Measurements from ENCODE around the gene OR2T11.
"Not testable (repeated sequence)": the region's sequence is repeated elsewhere in the genome, so short reads cannot be mapped to it uniquely, and the experiment has no call there.

Gene OR2T11, protein sequence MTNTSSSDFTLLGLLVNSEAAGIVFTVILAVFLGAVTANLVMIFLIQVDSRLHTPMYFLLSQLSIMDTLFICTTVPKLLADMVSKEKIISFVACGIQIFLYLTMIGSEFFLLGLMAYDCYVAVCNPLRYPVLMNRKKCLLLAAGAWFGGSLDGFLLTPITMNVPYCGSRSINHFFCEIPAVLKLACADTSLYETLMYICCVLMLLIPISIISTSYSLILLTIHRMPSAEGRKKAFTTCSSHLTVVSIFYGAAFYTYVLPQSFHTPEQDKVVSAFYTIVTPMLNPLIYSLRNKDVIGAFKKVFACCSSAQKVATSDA

DNA sequence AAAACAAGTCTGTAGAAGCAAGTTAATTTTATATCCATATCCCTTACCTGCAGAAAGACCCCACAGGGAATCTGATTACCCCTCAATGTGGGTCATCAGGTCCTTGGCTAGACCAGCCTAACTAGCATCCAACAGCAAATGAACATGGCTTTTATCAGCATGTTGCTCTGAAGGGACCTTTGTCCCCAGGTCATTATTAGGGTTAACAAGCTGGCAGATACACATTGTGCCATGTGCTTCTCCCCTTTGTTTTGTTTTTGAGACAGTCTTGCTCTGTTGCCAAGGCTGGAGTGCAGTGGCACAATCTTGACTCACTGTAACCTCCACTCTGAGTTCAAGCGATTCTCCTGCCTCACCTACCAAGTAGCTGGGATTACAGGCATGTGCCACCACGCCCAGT is at the start of gene OR2T11:
Gene OR2T11 (minus strand): TSS at position 101 of the 400 bp plus-strand sequence. CDS start 7,963 bp downstream, outside the sequence.
- in situ Hi-C loops (cut with HindIII; ENCODE audit: low sequenced_read_pairs); DNase-seq (ENCODE audit: low read depth); H3K4me3 ChIP-seq (ENCODE audit: low read depth, low read length): not testable (repeated sequence)

DNA sequence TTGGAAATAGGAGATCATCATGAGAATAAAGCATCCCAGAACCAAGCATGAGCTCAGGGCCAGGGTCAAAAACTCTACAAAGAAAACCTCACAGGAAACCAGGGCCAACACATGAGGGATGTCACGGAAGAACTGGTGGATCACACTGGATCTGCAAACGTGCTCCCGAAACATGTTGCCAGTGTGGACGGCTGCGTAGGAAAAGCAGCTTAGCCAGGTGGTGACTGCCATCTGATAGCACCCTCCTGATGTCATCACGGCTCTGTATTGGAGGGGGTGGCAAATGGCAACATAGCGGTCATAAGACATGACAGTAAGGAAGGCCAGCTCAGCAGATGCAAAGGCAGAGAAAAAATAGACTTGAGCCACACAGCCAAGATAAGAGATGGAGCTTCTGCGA is 46.8 kb upstream of the OR2T11 start:
- TF ChIP-seq, protein P1, sequence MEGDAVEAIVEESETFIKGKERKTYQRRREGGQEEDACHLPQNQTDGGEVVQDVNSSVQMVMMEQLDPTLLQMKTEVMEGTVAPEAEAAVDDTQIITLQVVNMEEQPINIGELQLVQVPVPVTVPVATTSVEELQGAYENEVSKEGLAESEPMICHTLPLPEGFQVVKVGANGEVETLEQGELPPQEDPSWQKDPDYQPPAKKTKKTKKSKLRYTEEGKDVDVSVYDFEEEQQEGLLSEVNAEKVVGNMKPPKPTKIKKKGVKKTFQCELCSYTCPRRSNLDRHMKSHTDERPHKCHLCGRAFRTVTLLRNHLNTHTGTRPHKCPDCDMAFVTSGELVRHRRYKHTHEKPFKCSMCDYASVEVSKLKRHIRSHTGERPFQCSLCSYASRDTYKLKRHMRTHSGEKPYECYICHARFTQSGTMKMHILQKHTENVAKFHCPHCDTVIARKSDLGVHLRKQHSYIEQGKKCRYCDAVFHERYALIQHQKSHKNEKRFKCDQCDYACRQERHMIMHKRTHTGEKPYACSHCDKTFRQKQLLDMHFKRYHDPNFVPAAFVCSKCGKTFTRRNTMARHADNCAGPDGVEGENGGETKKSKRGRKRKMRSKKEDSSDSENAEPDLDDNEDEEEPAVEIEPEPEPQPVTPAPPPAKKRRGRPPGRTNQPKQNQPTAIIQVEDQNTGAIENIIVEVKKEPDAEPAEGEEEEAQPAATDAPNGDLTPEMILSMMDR (IDR thresholded peaks at IDR 0.05; ENCODE audit: low read depth, low read length, missing control alignments): no peak
- DNase-seq (ENCODE audit: low read depth): no peak
- no peak overlapping the region for H3K4me3 ChIP-seq (ENCODE audit: low read depth, low read length)
- in situ Hi-C loops (cut with HindIII; ENCODE audit: low sequenced_read_pairs): no loop called here

DNA sequence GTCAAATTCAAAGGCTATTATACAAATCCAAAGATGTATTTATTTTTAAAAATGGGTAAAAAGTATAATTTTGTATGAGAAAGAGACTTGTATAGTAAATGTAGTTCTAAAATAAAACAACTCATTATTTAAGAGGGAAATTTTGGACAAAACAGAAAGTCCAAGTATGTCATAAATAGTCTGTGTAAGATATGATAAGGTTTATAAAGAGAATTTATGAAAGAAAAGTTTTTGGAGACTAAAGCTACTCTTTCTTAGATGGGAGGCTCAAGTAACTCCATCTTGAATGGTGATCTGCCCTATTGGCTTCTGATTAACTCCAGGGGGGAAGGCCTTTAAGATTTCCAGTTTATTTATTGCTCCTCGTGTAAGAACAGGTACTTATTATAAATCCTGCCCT is 35.1 kb upstream of the OR2T11 start:
- H3K4me3 ChIP-seq (ENCODE audit: low read depth, low read length): no peak overlapping the region
- no peak for DNase-seq (ENCODE audit: low read depth)
- TF ChIP-seq, protein P1 (IDR thresholded peaks at IDR 0.05; ENCODE audit: low read depth, low read length, missing control alignments): no peak
- in situ Hi-C loops (cut with HindIII; ENCODE audit: low sequenced_read_pairs): no loop called here

DNA sequence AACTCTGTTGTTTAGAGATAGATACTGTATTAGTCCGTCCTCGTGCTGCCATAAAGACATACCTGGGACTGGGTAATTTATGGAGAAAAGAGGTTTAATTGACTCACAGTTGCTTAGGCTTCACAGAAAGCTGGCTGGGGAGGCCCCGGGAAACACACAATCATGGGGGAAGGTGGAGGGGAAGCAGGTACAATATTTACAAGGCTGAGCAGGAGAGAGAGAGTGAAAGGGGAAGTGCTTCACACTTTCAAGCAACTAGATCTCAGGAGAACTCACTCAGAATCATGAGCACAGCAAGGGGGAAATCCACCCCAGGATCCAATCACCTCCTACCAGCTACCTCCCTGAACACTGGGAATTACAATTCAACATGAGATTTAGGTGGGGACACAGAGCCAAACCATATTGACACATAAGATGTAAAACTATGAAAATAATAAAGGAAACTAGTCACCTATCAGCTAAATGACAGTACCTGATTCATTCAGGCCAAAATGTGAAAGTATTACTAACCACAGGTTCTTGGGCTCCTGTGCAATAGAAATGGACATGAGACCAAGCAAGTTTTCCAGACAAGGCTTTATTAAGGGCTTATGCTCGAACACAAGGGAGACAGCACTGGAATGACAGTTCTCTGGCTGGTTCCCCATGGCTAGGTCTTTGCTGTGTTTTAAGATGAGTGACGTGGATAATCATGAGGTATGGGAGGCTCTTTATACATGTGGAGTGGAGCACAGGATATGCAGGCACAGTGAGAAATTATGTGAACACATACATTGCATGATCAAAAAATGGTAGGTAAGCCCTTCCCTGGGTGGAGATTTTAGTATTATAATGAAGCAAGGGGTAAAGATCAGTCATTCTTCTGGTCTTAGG is 28.8 kb upstream of the OR2T11 start:
- DNase-seq (ENCODE audit: low read depth); H3K4me3 ChIP-seq (ENCODE audit: low read depth, low read length); in situ Hi-C loops (cut with HindIII; ENCODE audit: low sequenced_read_pairs): not testable (repeated sequence)

DNA sequence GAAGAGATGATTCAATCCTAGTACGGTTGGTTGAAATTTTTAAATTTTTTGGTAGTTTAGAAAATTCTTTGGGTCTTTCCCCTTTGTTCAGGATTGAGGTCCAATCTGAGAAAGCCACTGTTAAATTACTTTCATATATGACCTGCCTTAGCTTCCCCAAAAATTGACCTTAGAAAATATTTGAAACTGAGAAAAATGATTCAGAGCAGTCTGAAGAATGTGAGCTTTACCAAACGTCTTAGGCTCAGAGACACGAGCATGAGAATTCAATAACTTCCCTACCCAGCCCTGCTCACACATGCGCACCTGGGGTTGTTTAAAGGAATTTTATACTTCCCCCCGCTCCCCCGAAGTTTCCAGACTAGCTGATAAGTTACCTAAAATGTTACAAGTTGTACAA is 21.9 kb upstream of the OR2T11 start:
- H3K4me3 ChIP-seq (ENCODE audit: low read depth, low read length); DNase-seq (ENCODE audit: low read depth); in situ Hi-C loops (cut with HindIII; ENCODE audit: low sequenced_read_pairs): not testable (repeated sequence)

DNA sequence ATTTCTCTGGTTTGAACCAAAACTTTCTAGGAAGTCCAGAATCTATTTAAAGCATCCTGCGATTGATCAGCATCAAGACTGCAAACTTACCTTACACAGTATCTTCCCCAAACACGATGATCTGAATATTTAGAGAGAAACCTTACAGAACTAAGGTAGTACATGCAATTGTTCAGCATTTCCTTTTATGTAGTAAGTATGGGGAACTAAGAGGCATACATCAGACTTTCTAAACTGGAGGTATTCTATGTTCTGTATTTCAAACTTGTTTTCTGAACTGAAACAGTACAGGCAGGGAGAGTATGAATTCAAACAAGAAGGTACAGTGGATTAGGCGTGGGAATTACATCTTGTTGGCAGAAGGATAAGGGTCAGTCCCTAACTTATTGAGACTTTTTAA is 20.5 kb upstream of the OR2T11 start, which contains the start of gene OR2T27:
Gene OR2T27 (minus strand): TSS at position 175 of the 400 bp plus-strand sequence. CDS start 4,644 bp downstream, outside the sequence.
- H3K4me3 ChIP-seq (ENCODE audit: low read depth, low read length); DNase-seq (ENCODE audit: low read depth); in situ Hi-C loops (cut with HindIII; ENCODE audit: low sequenced_read_pairs): not testable (repeated sequence)

DNA sequence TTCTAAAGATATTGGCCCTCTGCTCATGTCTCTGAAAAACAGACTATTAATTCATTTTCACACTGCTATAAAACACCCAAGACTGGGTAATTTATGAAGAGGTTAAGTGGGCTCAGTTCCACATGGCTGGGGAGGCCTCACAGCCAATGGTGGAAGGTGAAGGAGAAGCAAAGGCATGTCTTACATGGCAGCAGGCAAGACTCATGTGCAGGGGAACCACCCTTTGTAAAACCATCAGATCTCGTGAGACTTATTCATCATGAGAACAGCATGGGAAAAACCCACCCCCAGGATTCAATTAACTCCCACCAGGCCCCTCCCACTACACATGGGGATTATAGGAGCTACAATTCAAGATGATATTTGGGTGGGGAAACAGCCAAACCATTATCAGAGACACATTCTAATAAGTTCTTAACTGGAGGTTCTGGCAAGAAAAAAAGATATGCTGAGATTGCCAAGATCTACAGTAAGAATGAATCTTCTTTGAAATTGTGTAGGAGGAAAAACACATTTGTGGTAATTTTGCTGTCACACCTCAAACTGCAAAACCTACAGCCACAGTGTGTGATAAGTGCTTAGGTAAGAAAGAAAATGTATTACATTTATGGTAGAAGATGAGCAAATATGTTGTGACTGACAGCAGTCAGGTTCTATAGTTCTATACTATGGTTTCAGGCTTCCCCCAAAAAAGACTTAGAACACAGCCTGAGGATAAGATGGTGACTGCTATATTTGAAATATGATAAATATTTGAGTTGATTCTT is 14.1 kb upstream of the OR2T11 start:
- DNase-seq (ENCODE audit: low read depth); in situ Hi-C loops (cut with HindIII; ENCODE audit: low sequenced_read_pairs); H3K4me3 ChIP-seq (ENCODE audit: low read depth, low read length): not testable (repeated sequence)

DNA sequence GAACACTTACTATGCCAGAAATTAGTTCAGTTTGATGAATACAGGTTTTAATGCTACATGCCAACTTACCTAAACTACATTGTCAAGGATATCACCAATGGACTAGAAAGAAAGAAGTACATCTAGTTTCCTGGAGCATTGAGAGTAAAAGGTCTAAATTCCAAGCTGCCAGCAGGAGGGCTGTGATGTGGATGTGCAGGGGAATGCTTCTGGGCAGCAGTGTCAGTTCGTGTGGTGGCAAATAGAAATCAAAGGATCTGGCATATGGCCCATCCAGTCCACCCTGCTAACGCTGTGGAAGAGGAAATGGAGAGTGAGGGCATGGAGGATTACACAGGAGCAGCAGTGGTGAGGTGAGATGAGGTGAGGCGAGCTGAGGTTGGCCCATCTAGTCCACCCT is 10.3 kb upstream of the OR2T11 start, which contains the start of gene OR2T35:
Gene OR2T35 (minus strand): TSS at position 101 of the 400 bp plus-strand sequence. CDS start 6,020 bp downstream, outside the sequence.
- in situ Hi-C loops (cut with HindIII; ENCODE audit: low sequenced_read_pairs): not testable (repeated sequence)

DNA sequence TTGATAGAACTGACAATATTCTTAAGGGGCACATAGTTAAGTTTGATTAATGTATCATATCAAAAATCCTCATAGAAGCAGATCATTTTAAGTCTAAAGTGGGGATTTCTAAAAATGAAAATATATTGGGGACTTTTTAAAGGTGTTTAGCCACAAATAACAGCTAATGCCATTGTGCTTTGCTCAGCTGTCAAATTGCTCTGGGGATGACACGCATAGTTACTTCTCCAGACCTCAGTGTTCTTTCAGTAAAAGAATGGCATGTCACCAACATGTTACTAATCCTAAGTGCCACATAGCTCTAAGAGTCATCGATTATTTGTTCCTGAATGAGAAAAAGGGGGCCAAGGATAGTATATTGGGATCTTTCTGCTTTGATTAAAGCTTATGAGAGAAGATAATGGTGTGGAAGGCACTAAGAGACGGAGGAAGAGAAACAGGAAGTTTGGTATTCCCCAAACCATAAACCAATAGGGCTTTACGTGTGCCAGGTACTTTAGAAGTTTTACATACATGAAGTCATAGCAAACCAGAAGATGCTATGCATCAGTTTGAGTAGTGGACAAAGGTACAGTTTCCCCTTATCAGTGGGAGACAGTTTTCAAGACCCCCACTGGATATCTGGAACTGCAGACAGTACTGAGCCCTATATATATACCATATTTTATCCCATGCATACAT is 8.2 kb upstream of the OR2T11 start:
- in situ Hi-C loops (cut with HindIII; ENCODE audit: low sequenced_read_pairs); DNase-seq (ENCODE audit: low read depth); H3K4me3 ChIP-seq (ENCODE audit: low read depth, low read length): not testable (repeated sequence)

More for the DNA sequence above, 10.3 kb upstream of the OR2T11 start, which contains the start of gene OR2T35:
- H3K4me3 ChIP-seq (ENCODE audit: low read depth, low read length); DNase-seq (ENCODE audit: low read depth): not testable (repeated sequence)

DNA sequence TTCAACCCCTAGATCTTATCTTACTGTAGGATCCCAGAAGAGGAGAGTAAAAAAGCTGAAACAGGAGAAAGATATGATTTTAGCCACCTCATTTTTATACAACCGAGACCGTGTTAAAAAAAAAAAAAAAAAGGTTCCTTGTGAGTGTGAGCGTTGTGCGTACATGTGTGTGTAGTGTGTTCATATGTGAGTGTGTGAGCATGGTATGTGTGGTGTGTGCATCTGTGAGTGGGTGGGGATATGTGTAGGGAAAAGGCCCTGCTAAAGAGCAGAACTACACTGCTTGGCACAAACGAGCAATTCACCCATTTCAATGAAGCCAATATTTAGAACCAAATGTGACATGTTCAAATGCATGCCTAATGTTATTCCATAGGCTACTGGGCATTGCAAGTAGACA is 6.7 kb upstream of the OR2T11 start:
- DNase-seq (ENCODE audit: low read depth); in situ Hi-C loops (cut with HindIII; ENCODE audit: low sequenced_read_pairs); H3K4me3 ChIP-seq (ENCODE audit: low read depth, low read length): not testable (repeated sequence)

DNA sequence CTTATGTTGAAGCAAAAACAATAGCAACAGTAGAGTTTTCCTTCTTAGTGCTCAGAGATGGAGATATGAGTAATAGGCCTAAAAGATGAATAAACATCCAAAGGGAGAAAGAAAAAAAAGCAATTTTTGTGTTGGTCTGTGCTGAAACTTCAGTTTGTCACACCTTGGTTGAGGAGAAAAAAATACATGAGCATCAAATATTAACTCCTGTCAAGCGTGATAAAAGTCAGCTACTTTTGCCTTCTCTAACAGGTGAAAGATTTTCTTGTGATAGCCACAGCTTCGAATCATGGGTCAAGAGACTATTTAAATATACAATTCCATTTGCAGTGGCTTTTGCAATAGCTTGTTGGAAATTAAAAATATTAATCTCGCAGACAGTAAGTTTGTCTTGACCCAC is 6.0 kb upstream of the OR2T11 start:
- in situ Hi-C loops (cut with HindIII; ENCODE audit: low sequenced_read_pairs); H3K4me3 ChIP-seq (ENCODE audit: low read depth, low read length); DNase-seq (ENCODE audit: low read depth): not testable (repeated sequence)

DNA sequence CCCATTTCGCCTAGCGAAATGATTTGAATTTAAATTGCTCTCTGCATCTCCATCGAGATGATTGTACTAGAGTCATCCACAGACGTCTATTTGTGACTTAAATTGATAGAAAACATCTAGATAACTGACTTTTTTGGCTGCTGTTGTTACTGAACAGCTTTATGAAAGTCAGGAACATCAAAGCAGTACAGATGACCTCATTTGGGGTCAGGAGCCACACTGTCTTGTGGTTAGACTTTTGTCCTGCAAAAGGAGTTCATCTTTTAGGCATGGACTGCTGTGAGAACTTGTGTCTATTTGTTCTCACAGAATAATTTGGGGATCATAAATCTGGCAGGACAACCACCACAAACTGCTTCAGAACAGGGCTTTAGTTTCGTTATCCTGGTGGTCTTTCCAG is 4.8 kb upstream of the OR2T11 start:
- DNase-seq (ENCODE audit: low read depth); in situ Hi-C loops (cut with HindIII; ENCODE audit: low sequenced_read_pairs); H3K4me3 ChIP-seq (ENCODE audit: low read depth, low read length): not testable (repeated sequence)

DNA sequence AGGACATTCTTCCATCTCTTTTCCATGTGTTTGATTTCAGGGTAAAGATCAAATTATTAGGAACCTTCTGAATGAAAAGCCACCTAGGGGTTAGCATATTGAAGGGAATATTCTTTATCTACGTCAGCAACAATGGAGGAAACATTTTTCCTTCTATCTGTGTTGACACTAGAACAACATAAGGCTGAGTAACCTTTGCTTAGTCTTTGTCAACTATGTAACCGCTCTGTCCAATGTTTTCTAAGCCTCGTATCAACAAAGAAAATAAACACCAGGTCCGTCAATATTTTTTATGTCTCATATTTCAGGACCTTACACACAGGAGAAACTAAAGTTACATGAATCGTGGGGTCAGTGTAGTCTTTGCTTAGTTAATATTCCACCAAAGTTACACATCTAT is 1.7 kb upstream of the OR2T11 start:
- DNase-seq (ENCODE audit: low read depth); H3K4me3 ChIP-seq (ENCODE audit: low read depth, low read length); in situ Hi-C loops (cut with HindIII; ENCODE audit: low sequenced_read_pairs): not testable (repeated sequence)

Data from astrocyte of the cerebellum (primary cell).